Cerebellar cortex (tissue), 1 donor: ENCODE data around the gene ST6GALNAC6.
"Not testable (repeated sequence)": the region's sequence is repeated elsewhere in the genome, so short reads cannot be mapped to it uniquely, and the experiment has no call there.

Source experiments
- DNase-seq: peaks from one replicate; pipeline ENCODE4 v3.0.0-alpha.2; 2015; ENCODE audit warnings: low spot score

The ST6GALNAC6 gene

GRCh38 chr9:127893392-127893791 is 6.0 kb downstream of the ST6GALNAC6 start:
- DNase-seq: no peak

GRCh38 chr9:127892831-127893230 is 6.6 kb downstream of the ST6GALNAC6 start:
- DNase-seq: no peak

GRCh38 chr9:127890053-127890452 is 9.3 kb downstream of the ST6GALNAC6 start:
- DNase-seq: no peak

GRCh38 chr9:127887792-127888191 is 11.6 kb downstream of the ST6GALNAC6 start:
- DNase-seq: no peak

- DNase-seq: peak; percentile 67
These were observed 12.9 kb downstream of the ST6GALNAC6 start for GRCh38 chr9:127886401-127886972.

- no peak for DNase-seq
These were observed 13.7 kb downstream of the ST6GALNAC6 start for GRCh38 chr9:127885508-127886281.

- no peak for DNase-seq
These were observed 14.4 kb downstream of the ST6GALNAC6 start for GRCh38 chr9:127884976-127885490.

- DNase-seq: no peak
These were observed 14.9 kb downstream of the ST6GALNAC6 start for GRCh38 chr9:127884427-127884911.

GRCh38 chr9:127883959-127884358 is 15.4 kb downstream of the ST6GALNAC6 start:
- no peak for DNase-seq

- DNase-seq: not testable (repeated sequence)
These were observed 17.7 kb downstream of the ST6GALNAC6 start for GRCh38 chr9:127881715-127882114.

GRCh38 chr9:127880143-127880542 is 19.3 kb downstream of the ST6GALNAC6 start:
- DNase-seq: no peak

GRCh38 chr9:127878652-127879390 is 20.6 kb downstream of the ST6GALNAC6 start:
- DNase-seq: no peak

GRCh38 chr9:127878001-127878651 is 21.3 kb downstream of the ST6GALNAC6 start:
- peak; percentile 57 for DNase-seq

GRCh38 chr9:127877566-127877998 is 21.8 kb downstream of the ST6GALNAC6 start, which contains the start of gene AK1:
Gene AK1, minus strand, starts transcription at chr9:127877675. Its CDS starts 3,058 bp downstream, at chr9:127874617.
- DNase-seq: peak; percentile 77

GRCh38 chr9:127876764-127877562 is 22.4 kb downstream of the ST6GALNAC6 start:
- DNase-seq: no peak

GRCh38 chr9:127876026-127876763 is 23.2 kb downstream of the ST6GALNAC6 start:
- no peak for DNase-seq

- no peak for DNase-seq
These were observed 24.0 kb downstream of the ST6GALNAC6 start for GRCh38 chr9:127875306-127875966.

GRCh38 chr9:127874301-127875221 is 24.8 kb downstream of the ST6GALNAC6 start:
- DNase-seq: no peak

GRCh38 chr9:127873886-127874285 is 25.5 kb downstream of the ST6GALNAC6 start:
- peak; percentile 89 for DNase-seq
